Measurements from ENCODE around the gene PEAK1. TPM values are rescaled to one million over a fixed set of nuclear protein-coding genes. Genes with fewer than 3 reads are reported as not detected.

PEAK1 gene
- total and polyA plus RNA-seq, 4 donors: 8.6 to 147 (median 40.2) TPM

- Histone ChIP-seq H3K9ac (ENCODE audit: insufficient read depth in 1 of 2, low read length in 2 of 2) (no peak overlapping the region), H3K27ac (ENCODE audit: low read depth in 1 of 2, low read length in 1 of 2) (no peak overlapping the region), H3K9me3 (ENCODE audit: control insufficient read depth in 4 of 4, insufficient read depth in 3 of 4, low read length in 3 of 4) (no peaks in the 10 kb centered on the region), H3K4me1 (ENCODE audit: control insufficient read depth in 5 of 5, insufficient read depth in 5 of 5, low read length in 5 of 5) (peaks cover 1 to 25% (median 6%) of the 10 kb centered on the region in 5 donors), H3K4me3 (no peak overlapping the region), H3K27me3 (ENCODE audit: control insufficient read depth in 3 of 3, insufficient read depth in 3 of 3, low read length in 2 of 3) (no peaks in the 10 kb centered on the region), H3K36me3 (ENCODE audit: control insufficient read depth in 4 of 4, insufficient read depth in 4 of 4, low read length in 4 of 4) (peaks cover 0 to 5% (median 0%) of the 10 kb centered on the region in 4 donors)
- WGBS, 2 donors: 75 to 91% methylated on average over 4 of the region's 4 CpGs
- no peak for TF ChIP-seq CTCF (IDR thresholded peaks at IDR 0.05; ENCODE audit: control extremely low read depth, extremely low read depth)
- no peak for DNase-seq
- no peak for ATAC-seq (ENCODE audit: insufficient read depth, low FRiP score)
These were observed 227.5 kb downstream of the PEAK1 start for GRCh38 chr15:77192451-77192850.

GRCh38 chr15:77191230-77191834 lies 228.6 kb downstream of the PEAK1 start:
- no peak for TF ChIP-seq CTCF (IDR thresholded peaks at IDR 0.05; ENCODE audit: control extremely low read depth, extremely low read depth)
- H3K4me1 ChIP-seq (ENCODE audit: control insufficient read depth in 5 of 5, insufficient read depth in 5 of 5, low read length in 5 of 5): peaks cover 1 to 35% (median 11%) of the 10 kb centered on the region in 5 donors
- 74 to 96% methylated on average over 2 of the region's 2 CpGs for WGBS, 2 donors
- no peak overlapping the region for H3K9ac ChIP-seq (ENCODE audit: insufficient read depth in 1 of 2, low read length in 2 of 2)
- no peaks in the 10 kb centered on the region for H3K27me3 ChIP-seq (ENCODE audit: control insufficient read depth in 3 of 3, insufficient read depth in 3 of 3, low read length in 2 of 3)
- ATAC-seq (ENCODE audit: insufficient read depth, low FRiP score) (no peak), DNase-seq (no peak)
- H3K9me3 ChIP-seq (ENCODE audit: control insufficient read depth in 4 of 4, insufficient read depth in 3 of 4, low read length in 3 of 4): no peaks in the 10 kb centered on the region
- no peak overlapping the region for H3K27ac ChIP-seq (ENCODE audit: low read depth in 1 of 2, low read length in 1 of 2)
- no peak overlapping the region for H3K4me3 ChIP-seq
- peaks cover 0 to 5% (median 0%) of the 10 kb centered on the region in 4 donors for H3K36me3 ChIP-seq (ENCODE audit: control insufficient read depth in 4 of 4, insufficient read depth in 4 of 4, low read length in 4 of 4)

GRCh38 chr15:77187751-77188464 lies 232.0 kb downstream of the PEAK1 start:
- H3K27ac ChIP-seq (ENCODE audit: low read depth in 1 of 2, low read length in 1 of 2): peak overlapping the region; percentile 52 to 88
- ATAC-seq (ENCODE audit: insufficient read depth, low FRiP score) (peak; percentile 73), DNase-seq (peak; percentile 34 to 81 (median 77))
- H3K36me3 ChIP-seq (ENCODE audit: control insufficient read depth in 4 of 4, insufficient read depth in 4 of 4, low read length in 4 of 4): peaks cover 0 to 3% (median 0%) of the 10 kb centered on the region in 4 donors
- TF ChIP-seq CTCF (IDR thresholded peaks at IDR 0.05; ENCODE audit: control extremely low read depth, extremely low read depth): no peak
- peak overlapping the region in 1 of 2 donors; percentile 18 for H3K9ac ChIP-seq (ENCODE audit: insufficient read depth in 1 of 2, low read length in 2 of 2)
- H3K4me3 ChIP-seq: no peak overlapping the region
- 32 to 39% methylated on average over 4 of the region's 4 CpGs for WGBS, 2 donors
- peaks cover 1 to 36% (median 15%) of the 10 kb centered on the region in 5 donors for H3K4me1 ChIP-seq (ENCODE audit: control insufficient read depth in 5 of 5, insufficient read depth in 5 of 5, low read length in 5 of 5)
- no peaks in the 10 kb centered on the region for H3K9me3 ChIP-seq (ENCODE audit: control insufficient read depth in 4 of 4, insufficient read depth in 3 of 4, low read length in 3 of 4)
- H3K27me3 ChIP-seq (ENCODE audit: control insufficient read depth in 3 of 3, insufficient read depth in 3 of 3, low read length in 2 of 3): no peaks in the 10 kb centered on the region

Data from lung (tissue), 12 donors.